Lower lobe of right lung (tissue), 2 donors: ENCODE data around the gene NHLH2. TPM values are rescaled to one million over a fixed set of nuclear protein-coding genes. Genes with fewer than 3 reads are reported as not detected.

Source experiments
- ATAC-seq, 2 donors: fragments of 200-7000 bp; cut with Tn5 transposase; one replicate each; pipeline ENCODE4 v1.9.1; 2020 to 2022; ENCODE audit warnings: mild to moderate bottlenecking in 2 of 2, moderate library complexity in 2 of 2
- DNase-seq: peaks from one replicate; pipeline ENCODE4 v3.0.0-alpha.2; 2020
- H3K27ac ChIP-seq: fragments of 200-600 bp; one replicate; pipeline ENCODE4 v1.8.0; 2022
- H3K27me3 ChIP-seq: fragments of 200-600 bp; one replicate; pipeline ENCODE4 v1.8.0; 2022; ENCODE audit warnings: low read depth
- H3K36me3 ChIP-seq: fragments of 200-600 bp; one replicate; pipeline ENCODE4 v1.8.0; 2022; ENCODE audit warnings: mild to moderate bottlenecking
- H3K4me1 ChIP-seq: fragments of 200-600 bp; one replicate; pipeline ENCODE4 v1.8.0; 2022
- H3K4me3 ChIP-seq: fragments of 200-600 bp; one replicate; pipeline ENCODE4 v1.8.0; 2022; ENCODE audit warnings: mild to moderate bottlenecking
- H3K9me3 ChIP-seq: fragments of 200-600 bp; one replicate; pipeline ENCODE4 v1.8.0; 2022
- CTCF ChIP-seq: fragments of 200-600 bp; IDR thresholded peaks from one replicate; pipeline ENCODE4 v1.8.0; 2022; ENCODE audit warnings: antibody characterized with exemption, mild to moderate bottlenecking
- intact Hi-C: fragments of 100-400 bp; cut with DNase I; formaldehyde crosslinking; loops from one replicate; pipeline ENCODE4 v1.11.0; 2022
- total RNA-seq: library from RNA; stranded (reverse); fragmentation: NEBNext Ultra II Directional; extraction: Animal tissue kit (Norgen Biotek cat#: 25700); gene quantifications from one replicate; pipeline ENCODE4 v1.2.1, GENCODE V29; 2021
- donor health status: DM: no; HTN: yes; CAD: no; lungs with severe emphysema.

NHLH2 gene
- total RNA-seq, 1 donor from 2014 or later = 0.41 TPM

- H3K27me3 ChIP-seq = no peaks in the 10 kb centered on the region
- no peak overlapping the region for H3K4me3 ChIP-seq
- ATAC-seq = peak; percentile 74 to 80
- intact Hi-C loops = loop anchor here (10.0 kb wide), 1 partner anchor 164 kb away; the partner anchor contains the start of gene SLC22A15
- no peaks in the 10 kb centered on the region for H3K36me3 ChIP-seq
- H3K9me3 ChIP-seq = no peaks in the 10 kb centered on the region
- no peak for DNase-seq
- peak overlapping the region; percentile 20 for H3K27ac ChIP-seq
- no peak for TF ChIP-seq CTCF
- peaks cover 44% of the 10 kb centered on the region for H3K4me1 ChIP-seq
These were observed 30.3 kb downstream of the NHLH2 start for GRCh38 chr1:115810609-115811008.

- no peak overlapping the region for H3K27ac ChIP-seq
- H3K4me1 ChIP-seq = peaks cover 44% of the 10 kb centered on the region
- no peaks in the 10 kb centered on the region for H3K27me3 ChIP-seq
- H3K9me3 ChIP-seq = no peaks in the 10 kb centered on the region
- no peaks in the 10 kb centered on the region for H3K36me3 ChIP-seq
- H3K4me3 ChIP-seq = no peak overlapping the region
- intact Hi-C loops = loop anchor here (10.0 kb wide), 1 partner anchor 165 kb away; the partner anchor contains the start of gene SLC22A15
- ATAC-seq (no peak), DNase-seq (no peak)
- no peak for TF ChIP-seq CTCF
These were observed 31.1 kb downstream of the NHLH2 start for GRCh38 chr1:115809847-115810246.

GRCh38 chr1:115809076-115809475 lies 31.9 kb downstream of the NHLH2 start:
- Histone ChIP-seq H3K4me3 (no peak overlapping the region), H3K4me1 (peaks cover 44% of the 10 kb centered on the region), H3K27me3 (no peaks in the 10 kb centered on the region), H3K27ac (no peak overlapping the region), H3K36me3 (no peaks in the 10 kb centered on the region), H3K9me3 (no peaks in the 10 kb centered on the region)
- TF ChIP-seq CTCF = no peak
- DNase-seq (no peak), ATAC-seq (no peak)
- intact Hi-C loops = no loop called here

- ATAC-seq = peak; percentile 65 to 66
- no peak for DNase-seq
- no peak overlapping the region for H3K27ac ChIP-seq
- no peaks in the 10 kb centered on the region for H3K36me3 ChIP-seq
- no peaks in the 10 kb centered on the region for H3K27me3 ChIP-seq
- intact Hi-C loops = no loop called here
- H3K9me3 ChIP-seq = no peaks in the 10 kb centered on the region
- peak; percentile 76 for TF ChIP-seq CTCF
- peaks cover 44% of the 10 kb centered on the region for H3K4me1 ChIP-seq
- H3K4me3 ChIP-seq = no peak overlapping the region
These were observed 33.2 kb downstream of the NHLH2 start for GRCh38 chr1:115807723-115808122.

- ATAC-seq (no peak), DNase-seq (no peak)
- intact Hi-C loops = no loop called here
- H3K27ac ChIP-seq = no peak overlapping the region
- no peak overlapping the region for H3K4me3 ChIP-seq
- H3K9me3 ChIP-seq = no peaks in the 10 kb centered on the region
- H3K4me1 ChIP-seq = peaks cover 30% of the 10 kb centered on the region
- H3K27me3 ChIP-seq = no peaks in the 10 kb centered on the region
- H3K36me3 ChIP-seq = no peaks in the 10 kb centered on the region
- no peak for TF ChIP-seq CTCF
These were observed 35.3 kb downstream of the NHLH2 start for GRCh38 chr1:115805597-115805996.

- no peak overlapping the region for H3K4me3 ChIP-seq
- DNase-seq (no peak), ATAC-seq (no peak)
- H3K27me3 ChIP-seq = no peaks in the 10 kb centered on the region
- intact Hi-C loops = no loop called here
- no peak for TF ChIP-seq CTCF
- no peaks in the 10 kb centered on the region for H3K4me1 ChIP-seq
- no peaks in the 10 kb centered on the region for H3K9me3 ChIP-seq
- no peak overlapping the region for H3K27ac ChIP-seq
- no peaks in the 10 kb centered on the region for H3K36me3 ChIP-seq
These were observed 38.5 kb downstream of the NHLH2 start for GRCh38 chr1:115802416-115802815.
